Stomach (tissue), 4 donors: ENCODE results near the gene ATP9B.

Source experiments
- POLR2A ChIP-seq, 4 donors: fragments of 450-650 bp; IDR thresholded peaks; one replicate each; pipeline ENCODE4 v1.6.1; 2016; ENCODE audit warnings: antibody characterized with exemption in 4 of 4, control low read depth in 2 of 4, mild to moderate bottlenecking in 1 of 4, moderate library complexity in 1 of 4
- TF ChIP-seq, protein P1 (sequence below), 7 experiments: fragments of 450-650 bp in 4 of 7; fragments of 200-600 bp in 3 of 7; sonication (generic) in 3 of 7; IDR thresholded peaks; one replicate each; pipeline ENCODE4 v1.5.1; 2016 to 2019; ENCODE audit warnings: antibody characterized with exemption in 7 of 7, control low read depth in 2 of 7, mild to moderate bottlenecking in 1 of 7

DNA sequence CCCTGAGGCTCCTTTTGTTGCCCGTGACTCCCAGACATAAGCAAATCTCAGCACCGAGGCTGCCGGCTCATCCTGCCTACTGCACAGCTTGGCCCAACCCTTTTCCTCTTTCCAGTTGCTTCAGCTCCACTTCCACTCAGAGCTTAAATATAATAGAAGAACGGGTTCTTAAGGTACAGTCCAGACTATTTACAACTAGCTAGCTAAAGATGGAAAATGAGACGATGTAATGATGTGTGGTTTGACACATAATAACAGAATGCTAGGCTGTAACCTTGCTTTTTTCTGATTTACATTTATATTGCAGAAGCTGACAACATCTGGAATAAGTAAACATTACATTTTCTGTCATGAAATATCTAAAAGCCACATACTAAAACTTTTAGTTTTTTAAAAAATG, 26.9 kb upstream of the ATP9B start:
- no peak for TF ChIP-seq POLR2A (IDR thresholded peaks at IDR 0.05)
- TF ChIP-seq, protein P1, sequence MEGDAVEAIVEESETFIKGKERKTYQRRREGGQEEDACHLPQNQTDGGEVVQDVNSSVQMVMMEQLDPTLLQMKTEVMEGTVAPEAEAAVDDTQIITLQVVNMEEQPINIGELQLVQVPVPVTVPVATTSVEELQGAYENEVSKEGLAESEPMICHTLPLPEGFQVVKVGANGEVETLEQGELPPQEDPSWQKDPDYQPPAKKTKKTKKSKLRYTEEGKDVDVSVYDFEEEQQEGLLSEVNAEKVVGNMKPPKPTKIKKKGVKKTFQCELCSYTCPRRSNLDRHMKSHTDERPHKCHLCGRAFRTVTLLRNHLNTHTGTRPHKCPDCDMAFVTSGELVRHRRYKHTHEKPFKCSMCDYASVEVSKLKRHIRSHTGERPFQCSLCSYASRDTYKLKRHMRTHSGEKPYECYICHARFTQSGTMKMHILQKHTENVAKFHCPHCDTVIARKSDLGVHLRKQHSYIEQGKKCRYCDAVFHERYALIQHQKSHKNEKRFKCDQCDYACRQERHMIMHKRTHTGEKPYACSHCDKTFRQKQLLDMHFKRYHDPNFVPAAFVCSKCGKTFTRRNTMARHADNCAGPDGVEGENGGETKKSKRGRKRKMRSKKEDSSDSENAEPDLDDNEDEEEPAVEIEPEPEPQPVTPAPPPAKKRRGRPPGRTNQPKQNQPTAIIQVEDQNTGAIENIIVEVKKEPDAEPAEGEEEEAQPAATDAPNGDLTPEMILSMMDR (IDR thresholded peaks at IDR 0.05) = no peak
